Right hindlimb (tissue), 1 donor: ENCODE data around the gene CALM1.
"Not testable (repeated sequence)": the region's sequence is repeated elsewhere in the genome, so short reads cannot be mapped to it uniquely, and the experiment has no call there.

Experiments used
- DNase-seq: peaks from one replicate; pipeline ENCODE4 v3.0.0-alpha.2; 2018

Gene CALM1

DNA sequence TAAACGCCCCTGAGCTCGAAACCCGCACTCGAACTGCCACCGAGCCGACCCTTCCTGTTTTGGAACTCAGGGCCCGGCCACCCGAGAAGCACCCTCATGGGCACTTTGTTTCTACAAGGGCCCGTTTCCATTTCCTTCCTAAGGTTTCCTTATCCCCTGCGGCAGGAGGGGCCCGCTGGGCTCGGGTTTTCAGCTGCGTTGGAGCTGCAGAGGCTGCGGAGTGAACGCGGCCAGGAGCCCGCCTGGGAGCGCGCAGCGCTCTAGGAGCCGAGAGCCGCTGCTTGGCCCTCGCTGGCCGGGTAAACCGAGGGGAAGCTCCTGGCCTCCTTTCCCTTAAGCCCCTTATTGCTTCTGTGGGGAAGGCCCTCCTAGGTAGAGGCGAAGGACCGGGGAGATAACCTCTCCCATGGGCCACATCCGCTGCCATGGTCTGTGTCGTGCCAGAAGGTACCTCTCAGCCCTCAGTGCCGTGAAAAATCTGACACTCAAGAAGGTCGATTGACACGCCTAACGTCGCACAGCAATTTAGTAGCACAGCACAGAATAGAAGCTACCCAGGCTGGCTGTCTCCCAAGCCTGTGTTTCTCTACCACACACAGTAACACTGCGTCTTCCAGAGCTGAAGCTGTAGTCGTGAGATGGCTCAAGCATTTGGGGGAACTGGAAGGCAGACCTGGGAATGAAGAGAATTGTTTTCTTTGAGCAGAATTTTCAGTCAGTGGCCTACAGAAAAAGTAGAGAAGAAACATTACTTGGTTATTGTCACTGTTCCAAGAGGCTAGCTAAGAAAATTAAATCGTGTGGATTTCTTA, 12.9 kb upstream of the CALM1 start:
- DNase-seq = peak; percentile 66

DNA sequence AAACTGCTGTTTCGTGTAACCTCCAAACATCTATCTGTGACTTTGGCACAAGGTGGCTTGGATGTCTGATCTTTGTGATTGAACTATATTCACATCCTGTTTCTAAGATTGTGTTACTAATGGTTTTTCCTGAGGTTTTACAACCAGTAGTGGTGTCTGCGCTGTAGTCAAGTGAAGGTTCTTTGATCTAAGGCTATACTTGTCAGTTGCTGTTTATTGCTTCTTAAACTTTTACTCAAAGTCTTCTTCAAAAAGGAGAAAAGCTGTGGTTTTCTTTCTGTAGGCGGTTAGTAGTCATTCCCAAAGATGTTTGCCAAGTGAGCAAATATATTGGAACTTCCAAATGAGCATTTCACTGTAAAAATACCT, 12.3 kb upstream of the CALM1 start:
- no peak for DNase-seq

DNA sequence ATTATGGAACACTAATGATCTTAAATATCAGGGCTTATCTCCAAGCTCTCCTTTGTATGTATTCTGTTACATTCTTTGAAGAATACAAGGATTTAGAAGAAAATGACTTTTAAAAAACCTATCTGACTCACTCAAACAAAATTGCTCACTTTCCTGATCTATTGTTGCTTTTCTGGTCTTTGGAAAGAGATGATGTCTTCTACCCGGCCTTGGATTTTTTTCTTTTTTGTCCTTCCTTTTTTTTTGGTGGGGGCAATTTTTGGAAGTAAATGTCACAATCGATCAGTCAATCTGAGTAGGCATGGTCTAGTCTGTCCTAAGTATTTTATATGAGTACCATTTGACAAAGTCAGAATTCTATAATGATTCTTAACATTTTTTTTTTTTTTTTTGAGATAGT, 10.5 kb upstream of the CALM1 start:
- no peak for DNase-seq

DNA sequence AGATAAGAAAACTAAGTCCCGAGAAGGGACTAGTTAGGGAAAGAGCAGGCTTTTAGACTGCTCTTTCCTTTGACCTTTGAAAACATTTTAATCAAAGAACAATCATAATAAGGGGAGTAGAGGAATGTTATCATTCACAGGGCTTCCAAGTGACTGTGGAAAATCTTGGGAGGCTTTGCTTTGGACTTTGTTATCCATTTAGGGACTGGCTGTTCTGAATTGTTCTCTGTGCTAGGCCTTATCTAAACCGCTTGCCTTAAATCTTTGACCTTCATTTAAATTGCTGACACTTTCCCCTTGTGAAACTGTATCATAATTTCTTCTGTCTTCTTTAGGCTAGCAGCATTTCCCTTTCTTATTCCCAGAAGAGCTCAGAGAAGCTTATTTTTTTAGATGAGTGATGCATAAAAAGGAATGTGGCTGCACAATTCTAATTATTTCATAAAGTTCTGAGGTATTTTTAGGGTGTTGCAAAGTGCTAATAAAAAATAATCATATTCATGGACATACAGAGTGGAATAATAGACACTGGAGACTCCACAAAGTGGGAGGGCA, 9.5 kb upstream of the CALM1 start:
- no peak for DNase-seq

DNA sequence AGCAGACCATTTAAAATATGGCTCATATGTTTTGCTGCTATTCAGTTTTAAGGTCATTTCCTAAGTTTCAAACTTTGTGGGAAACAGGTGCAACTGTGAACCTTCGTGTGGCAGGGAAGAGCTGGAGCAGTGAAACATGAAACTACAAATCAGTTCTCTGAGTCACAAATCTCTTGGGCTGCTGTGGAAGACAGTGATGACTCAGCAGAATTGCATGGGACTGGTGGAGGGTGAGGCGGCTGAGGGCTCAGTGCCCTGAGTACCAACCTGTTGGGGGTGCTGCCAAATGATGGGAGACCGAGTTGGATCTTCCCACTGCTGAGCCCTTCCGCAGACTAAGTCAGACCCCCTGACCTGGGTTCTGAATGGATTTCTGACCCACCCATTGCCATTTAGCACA, 8.4 kb upstream of the CALM1 start:
- DNase-seq = no peak

DNA sequence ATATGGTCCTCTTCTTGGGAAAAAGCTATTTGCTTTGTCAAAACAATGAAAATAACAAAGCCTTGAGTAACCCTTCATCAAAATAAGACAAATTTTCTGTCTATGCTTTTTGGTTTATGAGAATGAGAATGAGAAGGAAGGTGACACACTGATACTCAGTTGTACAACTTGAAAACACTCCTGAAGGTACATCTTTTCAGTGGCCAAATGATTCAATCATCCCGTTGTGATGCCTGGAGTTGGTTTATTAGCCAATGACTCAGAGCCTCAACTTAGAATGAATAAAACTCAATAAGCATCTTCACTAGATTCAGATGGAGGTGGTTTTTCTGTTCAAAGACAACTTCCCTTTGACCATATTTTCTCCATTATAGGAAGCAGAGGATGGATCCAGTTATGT, 7.8 kb upstream of the CALM1 start:
- DNase-seq = no peak

DNA sequence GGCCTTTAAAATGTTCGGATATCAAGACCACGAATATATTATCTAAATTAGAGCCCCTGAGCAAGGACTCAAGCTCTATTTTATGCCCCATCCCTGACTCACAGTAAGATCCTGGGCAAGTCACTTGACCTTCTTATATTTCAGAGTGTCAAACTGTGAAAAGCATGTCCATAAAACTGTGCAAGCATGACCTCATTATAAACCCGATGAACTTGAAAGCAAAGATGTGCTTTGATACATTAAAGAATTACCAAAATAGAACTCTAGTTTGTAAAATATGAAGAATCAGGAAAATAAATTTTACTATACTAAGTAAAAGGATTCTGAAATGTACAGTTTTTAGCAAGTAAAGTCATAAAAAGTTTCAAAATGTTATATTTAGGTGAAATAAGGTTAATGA, 2.9 kb upstream of the CALM1 start:
- no peak for DNase-seq

DNA sequence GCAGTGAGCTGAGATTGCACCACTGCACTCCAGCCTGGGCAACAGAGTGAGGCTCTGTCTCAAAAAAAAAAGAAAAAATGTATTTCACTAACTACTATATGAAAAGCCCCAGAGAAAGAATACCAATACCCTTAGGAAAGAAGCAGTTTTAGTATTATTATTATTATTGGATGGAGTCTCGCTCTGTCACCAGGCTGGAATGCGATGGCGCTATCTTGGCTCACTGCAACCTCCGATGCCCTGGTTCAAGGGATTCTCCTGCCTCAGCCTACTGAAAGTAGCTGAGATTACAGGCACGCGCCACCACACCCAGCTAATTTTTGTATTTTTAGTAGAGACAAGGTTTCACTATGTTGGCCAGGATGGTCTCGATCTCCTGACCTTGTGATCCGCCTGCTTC, 2.0 kb upstream of the CALM1 start:
- DNase-seq = not testable (repeated sequence)

DNA sequence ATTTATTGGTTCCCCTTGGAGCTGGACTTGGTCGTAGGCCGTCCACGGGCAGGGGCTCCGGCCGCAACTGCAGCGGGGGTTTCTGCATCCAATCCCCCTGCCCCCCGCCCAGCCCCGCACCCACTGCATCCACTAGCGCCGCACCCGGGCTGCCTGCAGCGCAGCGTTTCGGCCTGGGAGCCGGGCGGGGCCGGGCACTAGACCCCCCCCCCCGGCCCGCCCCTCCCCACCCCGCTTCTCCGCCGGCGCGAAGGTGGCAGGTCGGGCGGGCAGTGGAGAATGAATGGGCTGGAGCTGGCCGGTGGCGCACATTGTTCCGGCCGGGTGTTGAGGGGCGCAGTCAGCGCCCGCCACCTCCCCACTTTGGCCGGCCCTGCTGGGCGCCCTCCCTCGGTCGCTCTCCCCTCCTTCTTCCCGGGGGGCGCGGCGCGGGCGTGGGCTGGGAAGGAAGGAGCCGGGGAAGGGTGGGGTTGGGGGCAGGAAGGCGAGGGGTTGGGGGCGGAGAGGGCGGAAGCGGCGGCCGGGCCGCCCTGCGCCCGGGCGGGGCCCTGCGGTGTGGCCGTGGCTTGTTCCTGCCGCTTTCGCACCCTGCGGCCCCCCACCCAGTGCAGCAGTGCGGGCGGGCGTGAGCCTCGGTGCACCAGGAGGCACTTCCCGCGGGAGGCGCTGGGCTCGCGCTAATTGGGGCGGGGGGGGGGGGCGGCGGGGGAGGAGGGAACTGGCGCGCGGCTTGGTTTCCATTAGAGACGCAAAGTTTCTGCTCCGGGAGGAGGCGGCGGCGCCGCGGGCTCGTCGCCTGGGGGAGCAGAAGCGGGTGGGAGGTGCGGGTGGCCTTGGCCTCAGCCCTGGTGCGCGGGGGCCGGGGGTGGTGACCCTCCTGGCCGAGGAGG, 841 bp downstream of the CALM1 start:
- DNase-seq = peak; percentile 85

DNA sequence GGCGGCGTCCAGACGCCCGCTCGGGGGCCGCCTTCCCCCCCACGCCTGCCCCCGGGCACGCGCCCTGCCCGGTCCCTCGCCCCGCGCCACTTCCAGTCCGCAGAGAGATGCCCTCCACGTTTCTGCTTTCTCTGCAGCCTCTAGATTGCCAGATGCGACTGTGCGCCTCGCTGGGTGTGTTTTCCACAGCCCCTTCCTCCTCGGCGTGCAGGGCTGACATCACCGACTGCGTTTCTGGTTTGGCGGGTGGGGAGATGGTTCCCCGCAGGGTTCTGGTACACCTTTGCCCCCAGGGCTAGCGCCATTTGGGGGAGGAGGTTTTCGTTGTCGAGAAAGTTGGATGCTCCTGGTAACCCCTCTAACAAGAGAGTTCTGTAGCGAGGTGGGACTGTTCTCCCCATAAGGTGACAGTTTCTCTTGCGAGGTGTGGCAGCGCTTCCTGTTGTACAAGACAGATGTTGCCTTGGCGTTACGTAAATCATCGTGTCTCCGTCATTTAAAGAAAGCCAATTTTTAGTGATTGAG, 1.5 kb downstream of the CALM1 start:
- DNase-seq = peak; percentile 64

DNA sequence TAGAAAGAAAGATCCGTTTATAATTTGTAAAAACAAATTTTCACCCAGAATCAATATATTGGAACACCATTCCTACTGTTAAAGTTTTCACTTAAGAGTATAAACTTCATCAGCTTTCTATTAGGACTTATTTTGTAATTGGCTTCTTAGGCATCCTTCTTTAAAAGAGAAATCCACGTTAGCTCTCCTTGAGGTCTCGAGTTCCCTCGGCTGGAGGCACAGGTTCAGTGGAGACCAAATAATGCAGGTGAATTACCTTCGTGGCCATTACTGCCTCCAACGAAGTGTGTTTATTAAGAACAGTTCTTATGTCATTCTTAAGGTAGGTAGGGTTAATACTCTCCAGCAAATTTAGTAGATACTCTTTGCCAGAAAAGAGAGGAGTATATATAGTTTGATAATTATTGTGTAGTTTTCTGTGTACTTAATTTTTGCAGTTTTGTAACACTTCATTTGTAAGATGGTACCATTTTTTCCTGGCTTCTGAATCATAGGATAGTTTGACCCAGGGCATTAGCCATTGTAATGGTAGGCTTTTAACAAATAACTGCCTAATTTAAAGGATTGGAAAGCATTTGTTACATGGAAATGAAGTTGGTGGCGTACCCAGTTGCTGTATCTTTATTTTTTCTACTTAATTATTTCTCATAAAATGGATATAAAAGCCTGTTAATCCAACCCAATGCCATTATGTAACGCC, 2.2 kb downstream of the CALM1 start:
- DNase-seq = no peak

DNA sequence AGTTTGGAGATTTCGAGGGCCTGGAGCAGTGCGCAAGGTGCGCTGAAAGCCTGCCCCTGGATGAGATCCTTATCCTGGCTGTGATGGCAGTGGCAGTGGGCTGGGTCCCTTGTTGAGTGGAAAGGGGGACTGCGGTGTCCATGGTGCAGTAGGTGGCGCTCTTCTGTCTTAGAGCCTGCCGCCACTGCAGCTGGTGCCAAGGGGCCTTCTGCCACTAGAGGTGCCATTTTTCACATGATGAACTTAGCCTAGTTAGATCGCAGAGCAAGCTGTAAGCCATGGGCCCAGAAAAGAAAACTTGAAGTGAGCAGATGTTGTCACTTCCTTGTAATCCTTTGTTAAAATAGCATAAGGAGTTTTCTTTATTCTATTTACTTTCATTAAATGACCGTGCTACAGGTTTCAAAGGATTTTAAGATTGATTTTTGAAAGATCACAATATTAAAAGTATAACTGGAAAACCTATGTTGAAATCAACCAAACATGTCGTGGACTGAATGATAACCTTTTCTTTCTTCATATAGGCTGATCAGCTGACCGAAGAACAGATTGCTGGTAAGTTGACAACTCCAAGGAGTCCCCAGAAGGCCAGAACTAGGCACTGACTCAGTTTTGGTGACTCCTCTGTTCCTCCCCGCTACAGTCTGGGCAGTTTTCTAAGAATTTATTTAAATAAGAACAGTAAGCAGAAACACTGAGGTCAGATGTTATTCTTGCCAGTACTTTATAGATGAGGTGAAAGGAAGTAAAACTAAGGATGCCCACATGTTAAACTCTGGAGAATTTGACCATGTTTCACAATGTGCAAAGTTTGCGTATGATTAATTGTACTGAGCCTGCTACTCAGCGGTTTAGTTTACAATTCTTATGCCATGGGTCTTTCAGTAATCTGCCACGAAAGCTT, 3.0 kb downstream of the CALM1 start:
- DNase-seq = peak; percentile 92

DNA sequence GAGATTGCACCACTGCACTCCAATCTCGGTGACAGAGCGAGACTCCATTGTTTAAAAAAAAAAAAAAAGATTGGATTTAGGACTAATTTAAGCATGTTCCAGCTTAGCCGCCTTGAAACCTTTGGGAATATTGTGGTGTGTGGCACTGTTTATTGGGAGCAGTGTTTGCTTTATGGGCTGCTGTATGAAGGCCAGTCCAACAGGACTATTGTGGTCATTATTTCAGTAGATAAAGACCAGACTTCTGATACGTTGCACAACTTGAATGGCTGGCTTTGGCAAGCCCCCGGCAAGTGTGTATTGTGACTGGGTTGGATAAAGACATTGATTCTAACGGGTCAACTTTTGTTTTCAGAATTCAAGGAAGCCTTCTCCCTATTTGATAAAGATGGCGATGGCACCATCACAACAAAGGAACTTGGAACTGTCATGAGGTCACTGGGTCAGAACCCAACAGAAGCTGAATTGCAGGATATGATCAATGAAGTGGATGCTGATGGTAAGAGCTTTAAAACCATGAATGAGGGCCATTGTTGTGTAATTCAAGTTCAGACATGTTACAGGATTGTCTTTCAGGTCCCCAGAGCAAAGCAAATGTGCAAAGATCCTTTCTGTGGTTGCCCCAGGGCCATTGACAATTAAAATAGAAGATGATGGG, 4.2 kb downstream of the CALM1 start:
- DNase-seq = no peak

DNA sequence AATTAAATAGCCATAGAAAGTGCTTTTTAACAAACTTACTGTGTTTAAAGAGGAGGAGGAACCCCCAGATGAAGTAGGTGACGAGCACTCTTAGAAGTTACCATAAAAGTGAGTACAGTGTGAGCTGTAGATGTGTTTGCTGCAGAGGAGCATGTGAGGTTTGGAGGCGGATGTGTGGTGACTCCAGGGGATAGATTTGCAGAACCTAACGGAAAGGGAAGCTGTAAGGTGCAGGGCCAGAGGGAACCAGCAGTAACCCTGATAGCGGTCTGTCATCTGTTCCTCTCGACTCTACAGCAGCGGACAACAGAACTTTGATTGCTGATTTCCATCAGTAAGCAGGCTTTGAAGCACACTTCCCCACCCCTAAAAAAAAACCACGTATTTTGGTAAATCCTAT, 5.2 kb downstream of the CALM1 start:
- no peak for DNase-seq

DNA sequence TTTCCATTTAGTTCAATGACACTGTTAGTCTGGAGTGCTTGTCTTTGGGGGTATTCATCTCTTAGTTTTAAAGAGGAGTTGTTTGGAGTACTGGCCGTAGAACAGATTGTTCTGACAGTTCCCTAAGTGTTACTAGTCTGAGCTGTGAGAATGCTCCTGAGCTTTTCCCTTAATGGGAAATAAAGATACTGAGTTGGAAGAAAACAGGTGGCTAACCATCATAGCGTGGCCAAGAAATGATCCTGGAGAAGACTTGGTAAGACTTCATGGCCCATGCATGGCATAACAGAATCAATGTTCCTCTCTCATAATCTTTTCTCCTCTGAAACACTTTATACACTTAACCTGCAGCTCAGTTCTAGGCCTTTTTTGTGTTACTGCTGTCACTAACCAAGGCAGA, 6.2 kb downstream of the CALM1 start:
- DNase-seq = no peak

DNA sequence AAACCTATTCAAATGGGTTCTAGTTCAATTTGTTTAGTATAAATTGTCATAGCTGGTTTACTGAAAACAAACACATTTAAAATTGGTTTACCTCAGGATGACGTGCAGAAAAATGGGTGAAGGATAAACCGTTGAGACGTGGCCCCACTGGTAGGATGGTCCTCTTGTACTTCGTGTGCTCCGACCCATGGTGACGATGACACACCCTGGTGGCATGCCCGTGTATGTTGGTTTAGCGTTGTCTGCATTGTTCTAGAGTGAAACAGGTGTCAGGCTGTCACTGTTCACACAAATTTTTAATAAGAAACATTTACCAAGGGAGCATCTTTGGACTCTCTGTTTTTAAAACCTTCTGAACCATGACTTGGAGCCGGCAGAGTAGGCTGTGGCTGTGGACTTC, 8.3 kb downstream of the CALM1 start:
- DNase-seq = no peak

DNA sequence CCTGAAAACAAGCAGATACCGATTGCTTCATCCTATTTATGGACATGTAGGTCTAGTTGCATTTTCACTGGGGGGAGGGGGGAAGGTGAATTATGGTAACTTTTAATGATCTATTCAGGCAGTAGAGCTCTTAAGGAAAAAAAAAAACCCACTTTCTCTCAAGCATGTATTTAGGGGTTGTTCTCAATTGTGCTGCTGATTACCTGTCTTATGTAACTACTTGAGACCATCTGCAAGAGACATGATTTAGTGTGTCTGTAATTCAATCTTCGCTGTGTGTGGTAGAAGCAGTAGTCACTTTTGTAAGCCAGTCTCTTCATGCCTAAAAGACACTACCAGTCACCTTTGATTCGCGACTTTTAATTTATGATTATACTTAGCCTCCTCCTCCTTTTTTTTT, 8.9 kb downstream of the CALM1 start:
- no peak for DNase-seq

DNA sequence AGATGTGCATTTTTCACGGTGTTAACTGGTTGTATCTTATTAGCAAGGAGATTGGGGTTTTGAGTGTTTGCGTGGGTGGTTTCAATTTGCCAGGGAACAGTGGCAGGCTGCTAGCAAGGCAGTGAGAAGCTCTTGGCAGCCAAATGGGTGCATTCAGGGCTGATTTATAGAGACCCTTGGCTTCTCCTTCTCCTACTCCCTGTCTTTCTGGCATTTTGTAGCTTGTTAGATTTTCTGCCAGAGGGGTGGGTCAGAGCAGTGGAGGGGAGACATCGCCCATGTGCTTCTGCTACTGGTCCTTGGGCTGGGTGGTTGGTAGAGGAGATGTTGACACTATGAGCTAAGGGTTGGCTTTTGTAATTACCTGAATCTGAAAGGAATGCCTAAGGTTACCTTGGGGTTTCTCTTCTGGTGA, 9.6 kb downstream of the CALM1 start:
- DNase-seq = no peak

DNA sequence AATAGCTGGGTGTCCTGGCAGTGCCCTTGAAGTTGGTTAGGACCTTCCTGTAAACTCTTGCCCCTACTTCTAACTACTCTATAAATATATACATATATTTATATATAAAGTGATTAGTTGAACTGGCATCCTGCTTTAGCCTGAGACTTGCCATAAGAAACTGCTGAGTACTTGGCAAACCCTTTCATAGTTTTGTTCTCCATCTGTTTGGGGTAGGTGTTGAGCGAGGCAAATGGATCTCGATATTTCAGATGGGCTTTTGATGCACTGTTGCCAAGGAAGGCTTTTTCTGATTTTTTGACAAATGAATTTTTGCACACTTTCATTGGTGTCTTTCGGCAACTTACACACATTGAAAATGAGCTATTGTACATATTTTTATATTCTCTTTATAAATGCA, 10.4 kb downstream of the CALM1 start:
- DNase-seq = no peak

DNA sequence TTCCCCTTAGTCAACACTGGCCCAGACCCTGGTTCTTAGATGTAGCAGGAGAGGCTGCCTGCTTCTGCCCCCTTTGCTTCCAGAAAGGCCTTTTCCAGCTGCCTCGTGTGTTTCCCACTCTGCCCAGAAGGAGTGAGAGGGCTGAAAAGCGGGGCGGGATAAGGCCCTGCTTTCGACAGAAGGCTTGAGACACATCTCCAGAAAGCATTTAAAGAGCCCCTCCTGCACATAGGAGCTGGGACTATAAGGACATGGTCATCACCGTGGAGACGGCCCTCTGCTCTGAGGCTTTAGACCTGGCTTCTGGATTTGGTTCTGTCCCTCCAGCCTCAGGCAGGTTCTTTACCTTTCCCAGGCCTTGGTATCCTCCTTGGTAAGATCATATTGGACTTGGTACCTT, 11.9 kb downstream of the CALM1 start:
- no peak for DNase-seq

DNA sequence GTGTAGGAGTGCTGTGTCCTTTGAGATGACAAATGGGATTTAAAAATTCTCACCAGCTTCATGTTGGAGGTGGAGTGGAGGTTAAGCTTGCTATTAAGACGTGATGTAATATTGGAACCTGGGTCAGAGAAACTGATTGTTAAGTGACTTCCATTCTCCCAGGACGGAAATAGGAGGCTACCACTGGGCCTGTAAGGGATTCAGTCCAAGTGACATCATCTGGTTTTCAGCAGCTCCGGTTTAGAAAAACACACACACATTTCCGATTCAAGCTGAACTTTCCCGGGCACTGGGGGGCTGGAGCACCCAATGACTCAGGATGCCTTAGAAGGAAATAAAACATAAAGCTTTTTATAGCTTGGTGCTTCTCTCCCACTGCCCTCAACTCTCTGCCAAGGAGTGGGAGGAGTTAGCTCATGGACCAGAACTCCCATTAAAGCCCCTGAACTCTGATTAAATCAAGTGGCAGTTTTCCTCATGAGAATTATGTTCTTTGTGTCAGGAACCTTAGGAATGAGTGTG, 12.4 kb downstream of the CALM1 start:
- peak; percentile 85 for DNase-seq
